Neural cell (in vitro differentiated cells): ENCODE data around the gene TMIGD1. TPM values are rescaled to one million over a fixed set of nuclear protein-coding genes. Genes with fewer than 3 reads are reported as not detected.

ENCODE experiments used
- H2AFZ ChIP-seq: fragments of 200-600, 300-800 bp; sonication (generic), shearing (Covaris generic); 2 replicates; pipeline ENCODE4 v1.6.0; 2014; ENCODE audit warnings: low read depth, mild to moderate bottlenecking, antibody characterized with exemption, low read length, moderate library complexity
- H3F3A ChIP-seq: fragments of 200-600 bp; shearing (Covaris generic); 2 replicates; pipeline ENCODE4 v1.6.1; 2016; ENCODE audit warnings: mild to moderate bottlenecking, moderate library complexity, mixed read lengths, antibody characterized with exemption, low read length; ENCODE audit not compliant: insufficient read depth, poor library complexity, severe bottlenecking
- H3K27ac ChIP-seq: fragments of 200-600, 300-800 bp; sonication (generic), shearing (Covaris generic); 2 replicates; pipeline ENCODE4 v1.5.1; 2014; ENCODE audit warnings: mild to moderate bottlenecking, low read length, moderate library complexity
- H3K27me3 ChIP-seq: fragments of 300-800, 200-600 bp; sonication (generic), shearing (Covaris generic); 2 replicates; pipeline ENCODE4 v1.6.0; 2014; ENCODE audit warnings: mild to moderate bottlenecking, low read depth, low read length, moderate library complexity; ENCODE audit not compliant: insufficient read depth
- H3K36me3 ChIP-seq: fragments of 300-800, 200-600 bp; sonication (generic), shearing (Covaris generic); 2 replicates; pipeline ENCODE4 v1.5.1; 2014; ENCODE audit warnings: mild to moderate bottlenecking, antibody characterized with exemption, low read length, moderate library complexity; ENCODE audit not compliant: insufficient read depth
- H3K4me2 ChIP-seq: fragments of 300-800, 200-600 bp; sonication (generic), shearing (Covaris generic); 2 replicates; pipeline ENCODE4 v1.6.0; 2014; ENCODE audit warnings: mild to moderate bottlenecking, low read length
- H3K4me3 ChIP-seq: fragments of 300-800, 200-600 bp; sonication (generic), shearing (Covaris generic); 2 replicates; pipeline ENCODE4 v1.5.1; 2014; ENCODE audit warnings: mild to moderate bottlenecking, low read length, moderate library complexity
- H3K79me2 ChIP-seq: fragments of 200-600 bp; shearing (Covaris generic); replicated peaks from 2 replicates; pipeline ENCODE4 v1.6.0; 2014; ENCODE audit warnings: mild to moderate bottlenecking, low read length, moderate library complexity; ENCODE audit not compliant: insufficient read depth
- H3K9ac ChIP-seq: fragments of 300-800, 200-600 bp; sonication (generic), shearing (Covaris generic); 2 replicates; pipeline ENCODE4 v1.6.1; 2016; ENCODE audit warnings: mild to moderate bottlenecking, low read length, mixed read lengths
- H3K9me2 ChIP-seq: fragments of 200-600 bp; shearing (Covaris generic); 2 replicates; pipeline ENCODE4 v1.6.1; 2016; ENCODE audit warnings: mild to moderate bottlenecking, low read length, mixed read lengths; ENCODE audit not compliant: insufficient read depth
- H3K9me3 ChIP-seq: fragments of 200-600, 300-800 bp; sonication (generic), shearing (Covaris generic); 2 replicates; pipeline ENCODE4 v1.6.1; 2016; ENCODE audit warnings: mild to moderate bottlenecking, mixed run types, low read length, moderate library complexity, mixed read lengths
- H4K20me1 ChIP-seq: fragments of 200-600 bp; shearing (Covaris generic); 2 replicates; pipeline ENCODE4 v1.6.1; 2016; ENCODE audit warnings: mild to moderate bottlenecking, mixed run types; ENCODE audit not compliant: insufficient read depth
- EP300 ChIP-seq: fragments of 450-650 bp; conservative IDR thresholded peaks from 2 replicates; pipeline ENCODE4 v1.6.1; 2014; ENCODE audit warnings: antibody characterized with exemption, mild to moderate bottlenecking, moderate library complexity; ENCODE audit not compliant: poor library complexity, severe bottlenecking
- EZH2 ChIP-seq: fragments of 200-600, 300-800 bp; shearing (Covaris generic), sonication (generic); IDR thresholded peaks from 2 replicates; pipeline ENCODE4 v1.6.1; 2014; ENCODE audit warnings: antibody characterized with exemption, low read length, borderline replicate concordance, mild to moderate bottlenecking; ENCODE audit not compliant: insufficient read depth, poor library complexity, severe bottlenecking
- MXI1 ChIP-seq: fragments of 450-650 bp; conservative IDR thresholded peaks from 2 replicates; pipeline ENCODE4 v1.6.1; 2014; ENCODE audit warnings: antibody characterized with exemption, mild to moderate bottlenecking; ENCODE audit not compliant: poor library complexity, severe bottlenecking
- POLR2AphosphoS5 ChIP-seq: IDR thresholded peaks from 2 replicates; pipeline ENCODE4 v1.6.1; 2012
- RAD21 ChIP-seq: fragments of 450-650 bp; conservative IDR thresholded peaks from 2 replicates; pipeline ENCODE4 v1.6.1; 2014; ENCODE audit warnings: antibody characterized with exemption, mild to moderate bottlenecking, moderate library complexity
- SMC3 ChIP-seq: fragments of 450-650 bp; conservative IDR thresholded peaks from 2 replicates; pipeline ENCODE4 v1.6.1; 2014; ENCODE audit warnings: antibody characterized with exemption, mild to moderate bottlenecking, moderate library complexity; ENCODE audit not compliant: poor library complexity
- TAF1 ChIP-seq: IDR thresholded peaks from 2 replicates; pipeline ENCODE4 v1.6.1; 2012; ENCODE audit warnings: low read depth
- polyA plus RNA-seq: library from polyadenylated mRNA; depleted of rRNA; stranded (reverse); fragments of >200 nt; gene quantifications from 2 replicates; pipeline ENCODE4 v1.2.3, GENCODE V29; 2014
- TF ChIP-seq, protein P1 (sequence below): IDR thresholded peaks from 2 replicates; pipeline ENCODE4 v1.6.1; 2012; ENCODE audit warnings: borderline replicate concordance
- TF ChIP-seq, protein P2 (sequence below): fragments of 450-650 bp; IDR thresholded peaks from 2 replicates; pipeline ENCODE4 v1.5.1; 2014; ENCODE audit warnings: antibody characterized with exemption, mild to moderate bottlenecking, moderate library complexity; ENCODE audit not compliant: poor library complexity, severe bottlenecking

Gene TMIGD1
- polyA plus RNA-seq, 1 donor from 2014 or later: not detected

DNA sequence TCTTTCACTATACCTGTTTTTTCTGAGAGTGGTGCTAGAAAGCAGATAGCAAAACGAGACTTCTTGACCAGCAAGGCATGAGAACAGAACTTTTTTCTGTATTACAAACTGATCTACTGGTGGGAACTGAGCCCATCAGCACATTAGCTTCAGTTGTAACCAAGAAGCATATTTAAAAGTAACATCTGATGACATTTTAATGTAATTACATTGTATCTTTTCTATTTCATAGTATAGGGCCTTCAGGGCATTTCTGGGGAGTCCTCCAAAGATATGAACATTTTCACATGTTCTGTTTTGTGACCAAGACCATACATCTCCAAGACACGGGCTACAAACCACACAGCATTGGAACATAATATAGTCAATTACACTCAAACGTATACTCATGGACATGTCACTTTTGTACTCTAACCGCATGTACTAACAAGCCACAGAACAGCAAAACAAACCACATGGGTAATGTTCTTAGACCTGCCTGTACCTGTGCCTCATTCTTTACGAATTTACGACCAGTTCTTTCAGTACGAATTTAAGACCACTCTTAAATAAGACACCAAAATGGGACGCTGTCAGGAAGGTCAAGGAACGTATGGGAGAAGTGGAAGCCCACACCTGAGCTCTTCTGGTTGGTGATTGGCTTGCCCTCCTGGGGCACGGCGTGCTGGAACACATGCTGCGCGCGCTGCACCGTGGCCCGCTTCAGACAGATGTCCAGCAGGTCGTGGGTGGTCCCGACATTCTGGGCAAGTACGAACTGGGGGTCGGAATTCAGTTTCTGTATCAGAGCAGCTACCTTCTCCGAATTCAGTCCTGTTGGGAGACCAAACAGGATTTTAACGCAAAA, 42.9 kb downstream of the TMIGD1 start:
- H3K27ac ChIP-seq: no peak overlapping the region
- H3K4me2 ChIP-seq: peak overlapping the region; percentile 81
- H3K4me3 ChIP-seq: peak overlapping the region; percentile 94
- no peaks in the 10 kb centered on the region for H4K20me1 ChIP-seq
- peak overlapping the region; percentile 54 for H2AFZ ChIP-seq
- no peaks in the 10 kb centered on the region for H3K9me3 ChIP-seq
- no peaks in the 10 kb centered on the region for H3K36me3 ChIP-seq
- no peaks in the 10 kb centered on the region for H3K79me2 ChIP-seq
- H3K9ac ChIP-seq: peak overlapping the region; percentile 71
- TF ChIP-seq POLR2AphosphoS5 (no peak), MXI1 (peak; percentile 61)
- no peaks in the 10 kb centered on the region for H3F3A ChIP-seq
- no peaks in the 10 kb centered on the region for H3K9me2 ChIP-seq
- H3K27me3 ChIP-seq: peaks cover 20% of the 10 kb centered on the region

- Histone ChIP-seq H3K4me2 (no peak overlapping the region), H3K4me3 (peak overlapping the region; percentile 94), H2AFZ (no peak overlapping the region), H3K27ac (no peak overlapping the region), H3F3A (no peaks in the 10 kb centered on the region), H3K27me3 (peaks cover 20% of the 10 kb centered on the region), H3K9ac (no peak overlapping the region), H3K36me3 (no peaks in the 10 kb centered on the region), H3K9me2 (no peaks in the 10 kb centered on the region), H4K20me1 (no peaks in the 10 kb centered on the region), H3K9me3 (no peaks in the 10 kb centered on the region), H3K79me2 (no peaks in the 10 kb centered on the region)
- TF ChIP-seq, protein P1, sequence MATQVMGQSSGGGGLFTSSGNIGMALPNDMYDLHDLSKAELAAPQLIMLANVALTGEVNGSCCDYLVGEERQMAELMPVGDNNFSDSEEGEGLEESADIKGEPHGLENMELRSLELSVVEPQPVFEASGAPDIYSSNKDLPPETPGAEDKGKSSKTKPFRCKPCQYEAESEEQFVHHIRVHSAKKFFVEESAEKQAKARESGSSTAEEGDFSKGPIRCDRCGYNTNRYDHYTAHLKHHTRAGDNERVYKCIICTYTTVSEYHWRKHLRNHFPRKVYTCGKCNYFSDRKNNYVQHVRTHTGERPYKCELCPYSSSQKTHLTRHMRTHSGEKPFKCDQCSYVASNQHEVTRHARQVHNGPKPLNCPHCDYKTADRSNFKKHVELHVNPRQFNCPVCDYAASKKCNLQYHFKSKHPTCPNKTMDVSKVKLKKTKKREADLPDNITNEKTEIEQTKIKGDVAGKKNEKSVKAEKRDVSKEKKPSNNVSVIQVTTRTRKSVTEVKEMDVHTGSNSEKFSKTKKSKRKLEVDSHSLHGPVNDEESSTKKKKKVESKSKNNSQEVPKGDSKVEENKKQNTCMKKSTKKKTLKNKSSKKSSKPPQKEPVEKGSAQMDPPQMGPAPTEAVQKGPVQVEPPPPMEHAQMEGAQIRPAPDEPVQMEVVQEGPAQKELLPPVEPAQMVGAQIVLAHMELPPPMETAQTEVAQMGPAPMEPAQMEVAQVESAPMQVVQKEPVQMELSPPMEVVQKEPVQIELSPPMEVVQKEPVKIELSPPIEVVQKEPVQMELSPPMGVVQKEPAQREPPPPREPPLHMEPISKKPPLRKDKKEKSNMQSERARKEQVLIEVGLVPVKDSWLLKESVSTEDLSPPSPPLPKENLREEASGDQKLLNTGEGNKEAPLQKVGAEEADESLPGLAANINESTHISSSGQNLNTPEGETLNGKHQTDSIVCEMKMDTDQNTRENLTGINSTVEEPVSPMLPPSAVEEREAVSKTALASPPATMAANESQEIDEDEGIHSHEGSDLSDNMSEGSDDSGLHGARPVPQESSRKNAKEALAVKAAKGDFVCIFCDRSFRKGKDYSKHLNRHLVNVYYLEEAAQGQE: no peak
- TF ChIP-seq EZH2 (no peak), TAF1 (no peak), POLR2AphosphoS5 (no peak), RAD21 (no peak), MXI1 (no peak), SMC3 (no peak), EP300 (no peak)
- TF ChIP-seq, protein P2, sequence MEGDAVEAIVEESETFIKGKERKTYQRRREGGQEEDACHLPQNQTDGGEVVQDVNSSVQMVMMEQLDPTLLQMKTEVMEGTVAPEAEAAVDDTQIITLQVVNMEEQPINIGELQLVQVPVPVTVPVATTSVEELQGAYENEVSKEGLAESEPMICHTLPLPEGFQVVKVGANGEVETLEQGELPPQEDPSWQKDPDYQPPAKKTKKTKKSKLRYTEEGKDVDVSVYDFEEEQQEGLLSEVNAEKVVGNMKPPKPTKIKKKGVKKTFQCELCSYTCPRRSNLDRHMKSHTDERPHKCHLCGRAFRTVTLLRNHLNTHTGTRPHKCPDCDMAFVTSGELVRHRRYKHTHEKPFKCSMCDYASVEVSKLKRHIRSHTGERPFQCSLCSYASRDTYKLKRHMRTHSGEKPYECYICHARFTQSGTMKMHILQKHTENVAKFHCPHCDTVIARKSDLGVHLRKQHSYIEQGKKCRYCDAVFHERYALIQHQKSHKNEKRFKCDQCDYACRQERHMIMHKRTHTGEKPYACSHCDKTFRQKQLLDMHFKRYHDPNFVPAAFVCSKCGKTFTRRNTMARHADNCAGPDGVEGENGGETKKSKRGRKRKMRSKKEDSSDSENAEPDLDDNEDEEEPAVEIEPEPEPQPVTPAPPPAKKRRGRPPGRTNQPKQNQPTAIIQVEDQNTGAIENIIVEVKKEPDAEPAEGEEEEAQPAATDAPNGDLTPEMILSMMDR: no peak
Observed at GRCh38 chr17:30290077-30290476, 43.8 kb downstream of the TMIGD1 start.
